Left ventricle myocardium inferior (tissue), 1 donor: ENCODE measurements around the gene GEMIN8. TPM values are rescaled to one million over a fixed set of nuclear protein-coding genes. Genes with fewer than 3 reads are reported as not detected.

Experiments used
- DNase-seq: peaks from one replicate; pipeline ENCODE4 v3.0.0-alpha.2; 2020
- H3K27ac ChIP-seq: fragments of 200-600 bp; replicated peaks from 2 replicates; pipeline ENCODE4 v1.8.0; 2021
- H3K27me3 ChIP-seq: fragments of 200-600 bp; 2 replicates; pipeline ENCODE4 v1.8.0; 2021; ENCODE audit warnings: low read depth
- H3K36me3 ChIP-seq: fragments of 200-600 bp; 2 replicates; pipeline ENCODE4 v1.8.0; 2021
- H3K4me1 ChIP-seq: fragments of 200-600 bp; 2 replicates; pipeline ENCODE4 v1.8.0; 2021
- H3K4me3 ChIP-seq: fragments of 200-600 bp; 2 replicates; pipeline ENCODE4 v1.8.0; 2021; ENCODE audit warnings: mild to moderate bottlenecking, moderate library complexity
- H3K9me3 ChIP-seq: fragments of 200-600 bp; replicated peaks from 2 replicates; pipeline ENCODE4 v1.8.0; 2021
- intact Hi-C: fragments of 100-400 bp; cut with micrococcal nuclease; formaldehyde crosslinking; loops from one replicate; pipeline ENCODE4 v1.11.0; 2022
- total RNA-seq: library from RNA; stranded (reverse); fragmentation: NEBNext Ultra II Directional; extraction: Animal tissue kit (Norgen Biotek cat#: 25700); gene quantifications from one replicate; pipeline ENCODE4 v1.2.1, GENCODE V29; 2021
- TF ChIP-seq, protein P1 (sequence below): fragments of 200-600 bp; IDR thresholded peaks from 2 replicates; pipeline ENCODE4 v1.8.0; 2021; ENCODE audit warnings: antibody characterized with exemption, mild to moderate bottlenecking, borderline replicate concordance
- donor health status: DM: no; HTN: yes; CAD: no; lungs with severe emphysema.

Gene GEMIN8
- total RNA-seq, 1 donor from 2014 or later: 12.6 TPM

GRCh38 chrX:14064626-14065432, 35.1 kb upstream of the GEMIN8 start:
- intact Hi-C loops: no loop called here
- Histone ChIP-seq H3K27ac (no peak overlapping the region), H3K27me3 (no peaks in the 10 kb centered on the region), H3K4me1 (no peaks in the 10 kb centered on the region), H3K9me3 (no peaks in the 10 kb centered on the region), H3K36me3 (no peaks in the 10 kb centered on the region), H3K4me3 (no peak overlapping the region)
- no peak for DNase-seq
- TF ChIP-seq, protein P1, sequence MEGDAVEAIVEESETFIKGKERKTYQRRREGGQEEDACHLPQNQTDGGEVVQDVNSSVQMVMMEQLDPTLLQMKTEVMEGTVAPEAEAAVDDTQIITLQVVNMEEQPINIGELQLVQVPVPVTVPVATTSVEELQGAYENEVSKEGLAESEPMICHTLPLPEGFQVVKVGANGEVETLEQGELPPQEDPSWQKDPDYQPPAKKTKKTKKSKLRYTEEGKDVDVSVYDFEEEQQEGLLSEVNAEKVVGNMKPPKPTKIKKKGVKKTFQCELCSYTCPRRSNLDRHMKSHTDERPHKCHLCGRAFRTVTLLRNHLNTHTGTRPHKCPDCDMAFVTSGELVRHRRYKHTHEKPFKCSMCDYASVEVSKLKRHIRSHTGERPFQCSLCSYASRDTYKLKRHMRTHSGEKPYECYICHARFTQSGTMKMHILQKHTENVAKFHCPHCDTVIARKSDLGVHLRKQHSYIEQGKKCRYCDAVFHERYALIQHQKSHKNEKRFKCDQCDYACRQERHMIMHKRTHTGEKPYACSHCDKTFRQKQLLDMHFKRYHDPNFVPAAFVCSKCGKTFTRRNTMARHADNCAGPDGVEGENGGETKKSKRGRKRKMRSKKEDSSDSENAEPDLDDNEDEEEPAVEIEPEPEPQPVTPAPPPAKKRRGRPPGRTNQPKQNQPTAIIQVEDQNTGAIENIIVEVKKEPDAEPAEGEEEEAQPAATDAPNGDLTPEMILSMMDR: no peak

- no peak for DNase-seq
- H3K27ac ChIP-seq: no peak overlapping the region
Observed at GRCh38 chrX:14062524-14062923, 32.8 kb upstream of the GEMIN8 start.

GRCh38 chrX:14056206-14056605, 26.5 kb upstream of the GEMIN8 start:
- Histone ChIP-seq H3K9me3 (no peaks in the 10 kb centered on the region), H3K4me1 (no peaks in the 10 kb centered on the region), H3K27ac (no peak overlapping the region), H3K27me3 (no peaks in the 10 kb centered on the region), H3K4me3 (no peak overlapping the region), H3K36me3 (no peaks in the 10 kb centered on the region)
- no peak for DNase-seq
- intact Hi-C loops: no loop called here
- TF ChIP-seq, protein P1: no peak

More at GRCh38 chrX:14062524-14062923, 32.8 kb upstream of the GEMIN8 start:
- no peaks in the 10 kb centered on the region for H3K4me1 ChIP-seq
- no peak overlapping the region for H3K4me3 ChIP-seq
- intact Hi-C loops: no loop called here
- no peaks in the 10 kb centered on the region for H3K27me3 ChIP-seq
- TF ChIP-seq, protein P1: no peak
- no peaks in the 10 kb centered on the region for H3K36me3 ChIP-seq
- H3K9me3 ChIP-seq: no peaks in the 10 kb centered on the region

- TF ChIP-seq, protein P1: no peak
Observed at GRCh38 chrX:14051416-14051815, 21.7 kb upstream of the GEMIN8 start.

GRCh38 chrX:14050709-14051108, 21.0 kb upstream of the GEMIN8 start:
- H3K36me3 ChIP-seq: no peaks in the 10 kb centered on the region
- intact Hi-C loops: no loop called here
- peaks cover 4% of the 10 kb centered on the region for H3K27me3 ChIP-seq
- no peak overlapping the region for H3K27ac ChIP-seq
- no peaks in the 10 kb centered on the region for H3K4me1 ChIP-seq
- no peaks in the 10 kb centered on the region for H3K9me3 ChIP-seq
- DNase-seq: no peak
- H3K4me3 ChIP-seq: no peak overlapping the region
- TF ChIP-seq, protein P1: no peak

More at GRCh38 chrX:14051416-14051815, 21.7 kb upstream of the GEMIN8 start:
- Histone ChIP-seq H3K27me3 (peaks cover 4% of the 10 kb centered on the region), H3K27ac (no peak overlapping the region), H3K4me1 (no peaks in the 10 kb centered on the region), H3K4me3 (no peak overlapping the region), H3K9me3 (no peaks in the 10 kb centered on the region), H3K36me3 (no peaks in the 10 kb centered on the region)
- DNase-seq: no peak
- intact Hi-C loops: no loop called here
